Stimulated activated CD4-positive, alpha-beta T cell treated with anti-CD3 and anti-CD28 coated beads, Interleukin-15, amount 100 ng/mL, for 1 hour (primary cell): Measurements from ENCODE around the gene STMP1.

Experiments used
- DNase-seq, 2 donors: peaks; one replicate each; pipeline ENCODE4 v3.0.0-alpha.2; 2020; ENCODE audit warnings: low read depth in 1 of 2, low spot score in 1 of 2

The STMP1 gene

DNA sequence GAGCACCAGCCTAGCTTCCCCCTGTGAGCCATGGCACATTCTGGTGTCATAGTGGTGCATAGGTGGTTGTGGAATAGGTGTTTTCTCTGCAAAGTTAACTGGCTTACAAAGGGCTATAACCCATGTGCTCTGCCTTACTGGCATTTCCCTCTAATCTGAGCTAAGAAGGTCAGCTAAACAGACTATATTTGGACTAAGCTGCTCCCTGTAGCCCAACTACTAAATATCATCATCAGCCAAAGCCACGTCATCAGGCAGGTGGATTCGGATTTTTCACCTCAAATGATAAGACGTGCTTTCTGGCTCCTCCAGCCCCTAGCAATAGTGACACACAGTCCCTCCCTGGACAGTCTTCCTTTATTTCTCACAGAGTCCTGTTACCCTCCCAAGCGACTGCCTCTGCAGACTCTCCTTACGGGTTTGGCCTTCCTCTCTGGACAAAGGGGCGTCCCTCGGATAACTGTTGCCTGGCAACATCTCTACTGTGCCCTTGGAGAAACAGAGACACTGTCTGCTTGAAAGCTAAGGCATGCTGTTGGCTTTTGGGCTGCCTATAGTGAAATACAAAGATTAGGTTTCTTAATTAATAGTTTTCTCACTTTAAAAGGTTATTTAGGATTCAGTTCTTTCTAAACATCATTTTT is 56.6 kb downstream of the STMP1 start:
- no peak for DNase-seq

DNA sequence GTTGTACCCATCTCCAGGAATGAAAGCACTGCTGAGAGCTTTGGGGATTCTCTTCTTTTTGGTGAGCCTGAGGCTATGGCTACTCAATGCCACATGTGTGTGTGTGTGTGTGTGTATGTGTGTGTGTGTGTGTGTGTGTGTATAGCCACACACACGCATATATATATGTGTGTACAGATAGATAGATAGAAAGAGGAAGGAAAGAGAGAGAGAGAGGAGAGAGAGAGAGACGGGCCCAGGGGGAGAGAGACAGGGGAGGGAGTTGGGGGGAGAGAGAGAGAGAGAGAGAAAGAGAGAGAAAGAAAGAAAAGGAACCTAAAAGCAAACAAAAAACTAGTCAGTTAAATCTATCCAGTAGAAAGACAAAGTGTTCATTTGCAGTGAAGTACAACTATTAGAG is 57.4 kb downstream of the STMP1 start:
- no peak for DNase-seq

GRCh38 chr7:135721198-135721820 is 59.0 kb downstream of the STMP1 start:
- no peak for DNase-seq

DNA sequence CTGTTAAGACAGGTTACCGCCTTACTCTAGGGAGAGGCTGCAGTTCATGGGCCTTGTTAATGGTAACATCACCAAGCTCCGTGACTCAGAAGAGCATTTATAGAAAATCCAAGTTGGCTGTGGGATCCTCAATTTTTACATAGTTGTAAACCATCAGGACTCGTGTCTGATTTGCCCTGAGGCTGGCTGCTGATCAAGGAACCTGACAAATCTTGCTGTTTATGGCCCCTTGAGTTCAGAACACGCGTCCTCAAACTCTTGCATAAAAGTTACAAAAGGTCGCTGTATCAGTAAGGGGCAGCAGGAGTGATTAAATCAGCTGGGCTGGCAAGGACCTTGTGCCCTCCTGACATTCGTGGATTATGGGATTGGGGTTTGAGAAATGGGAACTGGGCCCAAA is 61.1 kb downstream of the STMP1 start:
- no peak for DNase-seq
